GM23338 (cell line): ENCODE data around the gene FER. TPM values are rescaled to one million over a fixed set of nuclear protein-coding genes. Genes with fewer than 3 reads are reported as not detected.

Source experiments
- ATAC-seq: fragments of 200-7000 bp; cut with Tn5 transposase; 3 replicates; pipeline ENCODE4 v1.9.1; 2020
- DNase-seq: peaks from one replicate; pipeline ENCODE4 v3.0.0-alpha.2; 2015; ENCODE audit warnings: low spot score
- H2AFZ ChIP-seq: fragments of 200-600 bp; sonication (generic); 2 replicates; pipeline ENCODE4 v1.8.0; 2016; ENCODE audit warnings: antibody characterized with exemption, mild to moderate bottlenecking, moderate library complexity
- H3F3A ChIP-seq: fragments of 200-600 bp; sonication (generic); replicated peaks from 2 replicates; pipeline ENCODE4 v1.8.0; 2017; ENCODE audit warnings: antibody characterized with exemption, mixed run types, low read depth
- H3K27ac ChIP-seq: fragments of 200-600 bp; sonication (generic); 2 replicates; pipeline ENCODE4 v1.6.1; 2016; ENCODE audit warnings: low read depth
- H3K27me3 ChIP-seq: fragments of 200-600 bp; sonication (generic); 2 replicates; pipeline ENCODE4 v1.8.0; 2016; ENCODE audit warnings: mild to moderate bottlenecking, mixed run types, moderate library complexity; ENCODE audit not compliant: insufficient read depth
- H3K36me3 ChIP-seq: fragments of 200-600 bp; sonication (generic); 2 replicates; pipeline ENCODE4 v1.8.0; 2016; ENCODE audit warnings: mild to moderate bottlenecking; ENCODE audit not compliant: insufficient read depth
- H3K4me1 ChIP-seq: fragments of 200-600 bp; sonication (generic); 2 replicates; pipeline ENCODE4 v1.8.0; 2016; ENCODE audit warnings: mild to moderate bottlenecking, moderate library complexity; ENCODE audit not compliant: insufficient read depth
- H3K4me2 ChIP-seq: fragments of 200-600 bp; sonication (generic); 2 replicates; pipeline ENCODE4 v1.7.1; 2017; ENCODE audit warnings: mixed run types
- H3K4me3 ChIP-seq: fragments of 200-600 bp; sonication (generic); 2 replicates; pipeline ENCODE4 v1.6.1; 2016; ENCODE audit warnings: mixed run types
- H3K79me2 ChIP-seq: fragments of 200-600 bp; sonication (generic); replicated peaks from 2 replicates; pipeline ENCODE4 v1.8.0; 2017; ENCODE audit warnings: mild to moderate bottlenecking; ENCODE audit not compliant: insufficient read depth
- H3K9me2 ChIP-seq: fragments of 200-600 bp; sonication (generic); 2 replicates; pipeline ENCODE4 v1.8.0; 2017; ENCODE audit not compliant: insufficient read depth
- H4K20me1 ChIP-seq: fragments of 200-600 bp; sonication (generic); replicated peaks from 2 replicates; pipeline ENCODE4 v1.8.0; 2017; ENCODE audit warnings: mild to moderate bottlenecking; ENCODE audit not compliant: insufficient read depth
- H3K27ac Mint-ChIP-seq: 2 replicates; pipeline ENCODE4 v1.8.0; 2020; ENCODE audit warnings: inconsistent platforms, mild to moderate bottlenecking, moderate library complexity, mixed read lengths
- H3K27me3 Mint-ChIP-seq: 3 replicates; pipeline ENCODE4 v1.8.0; 2022; ENCODE audit warnings: low read depth, mild to moderate bottlenecking, moderate library complexity, mixed read lengths, inconsistent platforms; ENCODE audit not compliant: insufficient read depth, poor library complexity
- H3K36me3 Mint-ChIP-seq: 3 replicates; pipeline ENCODE4 v1.8.0; 2021; ENCODE audit warnings: low read depth, mild to moderate bottlenecking, inconsistent platforms, moderate library complexity, mixed read lengths
- H3K4me1 Mint-ChIP-seq: 3 replicates; pipeline ENCODE4 v1.8.0; 2020; ENCODE audit warnings: mild to moderate bottlenecking, inconsistent platforms, mixed read lengths
- H3K4me3 Mint-ChIP-seq: 3 replicates; pipeline ENCODE4 v1.8.0; 2021; ENCODE audit warnings: moderate library complexity, mild to moderate bottlenecking, inconsistent platforms, mixed read lengths
- H3K9me3 Mint-ChIP-seq: 3 replicates; pipeline ENCODE4 v1.8.0; 2020; ENCODE audit warnings: moderate library complexity, mild to moderate bottlenecking, inconsistent platforms, mixed read lengths
- CREB1 ChIP-seq: fragments of 250-450 bp; sonication (Bioruptor Pico); IDR thresholded peaks from 2 replicates; pipeline ENCODE4 v1.5.0; 2020; ENCODE audit warnings: low read depth, mild to moderate bottlenecking, moderate library complexity
- CTCF ChIP-seq, 2 experiments: fragments of 200-600 bp in 1 of 2; sonication (generic) in 1 of 2; conservative IDR thresholded peaks; 2 replicates each; pipeline versions ENCODE4 v1.5.1 to v1.6.1; 2016 to 2017; ENCODE audit warnings: antibody characterized with exemption in 2 of 2, low read depth in 2 of 2, mild to moderate bottlenecking in 2 of 2, moderate library complexity in 1 of 2
- ETS1 ChIP-seq: IDR thresholded peaks from 2 replicates; pipeline ENCODE4 v1.6.1; 2016; ENCODE audit warnings: antibody characterized with exemption
- EZH2 ChIP-seq: fragments of 200-600 bp; sonication (generic); IDR thresholded peaks from one replicate; pipeline ENCODE4 v1.8.0; 2017; ENCODE audit warnings: antibody characterized with exemption, mild to moderate bottlenecking, low read depth; ENCODE audit not compliant: unreplicated experiment
- EZH2phosphoT487 ChIP-seq: fragments of 200-600 bp; sonication (generic); IDR thresholded peaks from one replicate; pipeline ENCODE4 v1.8.1; 2018; ENCODE audit warnings: antibody characterized with exemption; ENCODE audit not compliant: unreplicated experiment
- JUNB ChIP-seq: IDR thresholded peaks from one replicate; pipeline ENCODE4 v1.6.1; 2016; ENCODE audit warnings: antibody characterized with exemption; ENCODE audit not compliant: unreplicated experiment
- NANOG ChIP-seq: IDR thresholded peaks from 2 replicates; pipeline ENCODE4 v1.6.1; 2016; ENCODE audit warnings: antibody characterized with exemption, borderline replicate concordance
- POLR2AphosphoS5 ChIP-seq: IDR thresholded peaks from 2 replicates; pipeline ENCODE4 v1.6.1; 2016; ENCODE audit warnings: antibody characterized with exemption, low read depth
- REST ChIP-seq: IDR thresholded peaks from one replicate; pipeline ENCODE4 v1.6.1; 2018; ENCODE audit warnings: antibody characterized with exemption; ENCODE audit not compliant: unreplicated experiment
- STAT1 ChIP-seq: IDR thresholded peaks from one replicate; pipeline ENCODE4 v1.6.1; 2016; ENCODE audit warnings: antibody characterized with exemption; ENCODE audit not compliant: unreplicated experiment
- ZNF114 ChIP-seq: fragments of 250-450 bp; sonication (Bioruptor Pico); IDR thresholded peaks from 2 replicates; pipeline ENCODE4 v1.5.0; 2020; ENCODE audit warnings: mild to moderate bottlenecking, moderate library complexity
- ZNF331 ChIP-seq: fragments of 250-450 bp; sonication (Bioruptor Pico); IDR thresholded peaks from 2 replicates; pipeline ENCODE4 v1.5.0; 2020; ENCODE audit warnings: low read depth, mild to moderate bottlenecking, moderate library complexity
- ZNF462 ChIP-seq: fragments of 250-450 bp; sonication (Bioruptor Pico); IDR thresholded peaks from 2 replicates; pipeline ENCODE4 v1.5.0; 2020; ENCODE audit warnings: mild to moderate bottlenecking, moderate library complexity
- polyA plus RNA-seq: library from polyadenylated mRNA; unstranded; fragments of >200 nt; fragmentation: Nextera tagmentation; extraction: Ambion mirVana; gene quantifications from 2 replicates; pipeline ENCODE4 v1.2.1, GENCODE V29; 2016
- total RNA-seq: library from RNA; depleted of rRNA; stranded (reverse); fragments of >200 nt; shearing (Covaris generic); gene quantifications from 2 replicates; pipeline ENCODE4 v1.2.3, GENCODE V29; 2014

FER gene
- total and polyA plus RNA-seq, 2 experiments from 2014 or later: 17.4 to 34.8 TPM

GRCh38 chr5:109177782-109178181, 430.1 kb downstream of the FER start:
- Histone ChIP-seq H3K9me2 (no peaks in the 10 kb centered on the region), H3K4me3 (no peak overlapping the region), H3K4me2 (no peak overlapping the region), H3K4me1 (peaks cover 4% of the 10 kb centered on the region; the same call in 1 of the 2 replicates), H4K20me1 (no peaks in the 10 kb centered on the region), H3K36me3 (no peaks in the 10 kb centered on the region), H2AFZ (no peak overlapping the region), H3K27ac (no peak overlapping the region), H3F3A (no peaks in the 10 kb centered on the region), H3K79me2 (no peaks in the 10 kb centered on the region), H3K27me3 (no peaks in the 10 kb centered on the region)
- peaks cover 19% of the 10 kb centered on the region; the same call in 2 of the 3 replicates for H3K4me1 Mint-ChIP-seq
- no peak overlapping the region for H3K4me3 Mint-ChIP-seq
- no peak overlapping the region for H3K27ac Mint-ChIP-seq
- H3K36me3 Mint-ChIP-seq: peaks cover 5% of the 10 kb centered on the region; the same call in 1 of the 3 replicates
- DNase-seq (no peak), ATAC-seq (no peak)
- no peaks in the 10 kb centered on the region for H3K27me3 Mint-ChIP-seq
- TF ChIP-seq CTCF (conservative IDR thresholded peaks at IDR 0.05; ENCODE audit: low read depth in 2 of 2): no peak
- no peak for TF ChIP-seq NANOG
- no peak for TF ChIP-seq POLR2AphosphoS5
- no peak for TF ChIP-seq STAT1
- TF ChIP-seq JUNB: no peak
- TF ChIP-seq CREB1 (CRISPR knock-in tag): no peak
- TF ChIP-seq ZNF114 (CRISPR knock-in tag): no peak
- TF ChIP-seq ZNF331 (CRISPR knock-in tag): no peak
- no peak for TF ChIP-seq ZNF462 (CRISPR knock-in tag)
- no peak for TF ChIP-seq ETS1
- TF ChIP-seq REST: no peak
- TF ChIP-seq EZH2: no peak
- TF ChIP-seq EZH2phosphoT487: no peak
- no peaks in the 10 kb centered on the region; the same call in 2 of the 3 replicates for H3K9me3 Mint-ChIP-seq
